GM19099 (cell line): ENCODE results near the gene CHCHD5.

Experiments
- POLR2A ChIP-seq: IDR thresholded peaks from 3 replicates; pipeline ENCODE4 v1.6.1; 2011; ENCODE audit warnings: low read depth; ENCODE audit not compliant: insufficient read length; ENCODE audit errors: extremely low read depth

The CHCHD5 gene

GRCh38 chr2:112614201-112614840, 29.9 kb downstream of the CHCHD5 start:
- TF ChIP-seq POLR2A = no peak

- no peak for TF ChIP-seq POLR2A
Observed at GRCh38 chr2:112615051-112615450, 30.6 kb downstream of the CHCHD5 start.

- no peak for TF ChIP-seq POLR2A
Observed at GRCh38 chr2:112618383-112618782, 34.0 kb downstream of the CHCHD5 start.

GRCh38 chr2:112621790-112622527, 37.5 kb downstream of the CHCHD5 start:
- TF ChIP-seq POLR2A = no peak

- no peak for TF ChIP-seq POLR2A
Observed at GRCh38 chr2:112622528-112622849, 38.1 kb downstream of the CHCHD5 start.

- no peak for TF ChIP-seq POLR2A
Observed at GRCh38 chr2:112623913-112624777, 39.7 kb downstream of the CHCHD5 start.

GRCh38 chr2:112625474-112626114, 41.2 kb downstream of the CHCHD5 start:
- TF ChIP-seq POLR2A = no peak

- TF ChIP-seq POLR2A = no peak
Observed at GRCh38 chr2:112626604-112627059, 42.2 kb downstream of the CHCHD5 start.

GRCh38 chr2:112627060-112628040, 42.9 kb downstream of the CHCHD5 start:
- no peak for TF ChIP-seq POLR2A

GRCh38 chr2:112629224-112629623, 44.8 kb downstream of the CHCHD5 start:
- TF ChIP-seq POLR2A = no peak

GRCh38 chr2:112629823-112630222, 45.4 kb downstream of the CHCHD5 start:
- TF ChIP-seq POLR2A = no peak

- TF ChIP-seq POLR2A = no peak
Observed at GRCh38 chr2:112630268-112630667, 45.9 kb downstream of the CHCHD5 start.

GRCh38 chr2:112633708-112634107, 49.3 kb downstream of the CHCHD5 start:
- no peak for TF ChIP-seq POLR2A

- no peak for TF ChIP-seq POLR2A
Observed at GRCh38 chr2:112634153-112634873, 49.9 kb downstream of the CHCHD5 start.

GRCh38 chr2:112634874-112635157, 50.4 kb downstream of the CHCHD5 start:
- TF ChIP-seq POLR2A = no peak
